GM23248 (cell line): Measurements from ENCODE around the gene STK40.

Source experiments
- EZH2 ChIP-seq: fragments of 200-600 bp; sonication (generic); IDR thresholded peaks from 2 replicates; pipeline ENCODE4 v1.6.1; 2018; ENCODE audit warnings: antibody characterized with exemption, mild to moderate bottlenecking; ENCODE audit not compliant: insufficient read depth, poor library complexity, severe bottlenecking
- EZH2phosphoT487 ChIP-seq: fragments of 200-600 bp; sonication (generic); IDR thresholded peaks from 2 replicates; pipeline ENCODE4 v1.6.1; 2018; ENCODE audit warnings: antibody characterized with exemption, moderate library complexity, mild to moderate bottlenecking, low read depth; ENCODE audit not compliant: insufficient read depth

DNA sequence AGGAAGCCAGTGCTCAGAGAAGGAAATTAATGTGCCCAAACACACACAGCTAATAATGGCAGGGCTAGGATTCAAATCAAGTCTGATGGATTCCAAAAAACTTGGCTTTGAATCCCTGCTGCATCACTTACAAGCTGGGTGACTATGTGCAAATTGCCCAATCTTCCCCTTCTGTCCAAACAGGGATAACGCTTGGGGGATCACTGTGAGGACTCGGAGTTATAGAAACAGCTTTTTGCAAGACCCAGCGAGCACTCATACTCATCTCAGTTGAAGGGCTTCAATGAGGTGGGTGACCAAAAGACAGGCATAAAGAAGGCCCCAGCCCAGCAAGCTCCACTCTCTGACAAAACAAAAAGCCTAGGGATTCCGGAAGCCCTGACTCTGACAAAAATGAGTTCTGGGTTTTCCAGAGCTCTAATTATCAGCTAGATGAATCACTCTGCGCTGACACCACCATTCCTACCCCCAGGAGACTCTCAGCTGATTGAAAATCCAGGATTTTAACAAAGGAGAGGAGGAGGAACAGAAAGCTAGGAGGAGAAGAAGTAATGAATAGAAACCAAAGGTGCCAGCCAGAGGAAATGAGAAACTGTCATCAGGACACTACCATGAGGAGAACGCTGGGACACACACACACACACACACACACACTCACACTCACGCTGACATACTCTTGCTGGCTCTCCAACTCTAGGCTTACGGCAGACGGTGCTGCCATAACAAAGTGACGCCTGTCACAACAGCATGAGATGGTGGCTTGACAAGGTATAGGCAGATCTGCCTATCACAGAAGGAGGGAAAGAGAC lies 1.6 kb upstream of the STK40 start:
- TF ChIP-seq EZH2, result no peak
- no peak for TF ChIP-seq EZH2phosphoT487
